NT2/D1 (cell line): Measurements from ENCODE around the gene RAB28.

Experiments
- SUZ12 ChIP-seq: IDR thresholded peaks from 2 replicates; pipeline ENCODE4 v1.6.1; 2011; ENCODE audit not compliant: insufficient read length, insufficient read depth; ENCODE audit errors: extremely low read depth
- YY1 ChIP-seq: IDR thresholded peaks from 2 replicates; pipeline ENCODE4 v1.6.1; 2011; ENCODE audit not compliant: insufficient read length, insufficient read depth
- ZNF274 ChIP-seq: IDR thresholded peaks from 2 replicates; pipeline ENCODE4 v1.6.1; 2011; ENCODE audit warnings: mild to moderate bottlenecking, low read depth, low read length

- TF ChIP-seq ZNF274 = no peak
- TF ChIP-seq YY1 = no peak
- TF ChIP-seq SUZ12 = no peak
Observed at GRCh38 chr4:13449590-13449989, 34.5 kb downstream of the RAB28 start.
